ENCODE results near the gene H1-8. TPM values are rescaled to one million over a fixed set of nuclear protein-coding genes. Genes with fewer than 3 reads are reported as not detected.

Gene H1-8
- total and polyA plus RNA-seq, 11 donors = not detected

DNA sequence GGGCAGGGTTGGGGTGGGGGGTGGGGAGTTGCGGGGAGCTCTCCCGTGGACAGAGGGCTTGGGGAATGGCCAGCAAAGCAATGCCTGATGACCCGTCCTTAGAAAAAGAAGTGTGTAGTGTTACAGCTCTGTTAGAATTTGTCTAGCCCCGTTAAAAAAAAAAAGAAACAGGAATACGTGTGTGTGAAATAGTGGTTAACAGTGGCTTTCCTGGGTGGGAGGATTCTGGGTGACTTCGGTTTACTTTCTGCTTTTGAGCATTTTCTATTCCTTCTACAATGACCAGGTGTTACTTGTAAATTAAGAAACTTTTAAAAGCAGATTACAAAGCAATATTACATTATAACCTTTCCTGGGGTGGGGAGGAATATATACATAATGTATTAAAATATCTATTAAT lies 25.0 kb downstream of the H1-8 start:
- H3K9me3 ChIP-seq = no peaks in the 10 kb centered on the region
- peaks cover 0 to 49% (median 35%) of the 10 kb centered on the region in 12 donors for H3K4me1 ChIP-seq
- intact Hi-C loops (cut with DNase I) = no loop called here
- 51 to 70% (median 68%) methylated on average over 6 of the region's 6 CpGs for WGBS, 4 donors
- peak overlapping the region in 3 of 12 donors; percentile 26 to 39 (median 30) for H3K27ac ChIP-seq
- H3K4me3 ChIP-seq = no peak overlapping the region
- no peak for DNase-seq
- H3K27me3 ChIP-seq = no peaks in the 10 kb centered on the region
- H3K36me3 ChIP-seq = peaks cover 0 to 100% (median 90%) of the 10 kb centered on the region in 9 donors
- ATAC-seq = no peak
- TF ChIP-seq, protein P1, sequence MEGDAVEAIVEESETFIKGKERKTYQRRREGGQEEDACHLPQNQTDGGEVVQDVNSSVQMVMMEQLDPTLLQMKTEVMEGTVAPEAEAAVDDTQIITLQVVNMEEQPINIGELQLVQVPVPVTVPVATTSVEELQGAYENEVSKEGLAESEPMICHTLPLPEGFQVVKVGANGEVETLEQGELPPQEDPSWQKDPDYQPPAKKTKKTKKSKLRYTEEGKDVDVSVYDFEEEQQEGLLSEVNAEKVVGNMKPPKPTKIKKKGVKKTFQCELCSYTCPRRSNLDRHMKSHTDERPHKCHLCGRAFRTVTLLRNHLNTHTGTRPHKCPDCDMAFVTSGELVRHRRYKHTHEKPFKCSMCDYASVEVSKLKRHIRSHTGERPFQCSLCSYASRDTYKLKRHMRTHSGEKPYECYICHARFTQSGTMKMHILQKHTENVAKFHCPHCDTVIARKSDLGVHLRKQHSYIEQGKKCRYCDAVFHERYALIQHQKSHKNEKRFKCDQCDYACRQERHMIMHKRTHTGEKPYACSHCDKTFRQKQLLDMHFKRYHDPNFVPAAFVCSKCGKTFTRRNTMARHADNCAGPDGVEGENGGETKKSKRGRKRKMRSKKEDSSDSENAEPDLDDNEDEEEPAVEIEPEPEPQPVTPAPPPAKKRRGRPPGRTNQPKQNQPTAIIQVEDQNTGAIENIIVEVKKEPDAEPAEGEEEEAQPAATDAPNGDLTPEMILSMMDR (IDR thresholded peaks at IDR 0.05) = no peak
- TF ChIP-seq POLR2A (IDR thresholded peaks at IDR 0.05) = no peak

DNA sequence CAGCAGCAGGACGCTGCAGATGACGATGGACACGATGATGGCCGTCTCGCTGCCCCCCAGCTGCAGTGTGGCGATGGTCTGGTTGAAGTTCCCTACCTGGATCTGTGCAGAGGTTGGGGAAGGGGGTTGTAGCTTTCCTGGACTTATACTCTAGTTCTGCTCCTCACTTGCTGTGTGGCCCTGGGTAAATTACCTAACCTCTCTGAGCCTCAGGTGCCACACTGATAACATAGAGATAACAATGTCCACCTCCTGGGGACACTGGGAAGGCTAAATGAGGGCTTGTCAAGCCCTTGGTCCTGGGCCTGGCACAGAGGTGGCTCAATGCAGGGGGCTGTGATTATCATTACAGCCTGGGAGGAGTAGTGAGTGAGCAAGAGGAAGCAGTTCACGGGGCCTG lies 26.9 kb downstream of the H1-8 start:
- 86 to 90% (median 89%) methylated on average over 7 of the region's 7 CpGs for WGBS, 4 donors
- Histone ChIP-seq H3K36me3 (peaks cover 0 to 100% (median 98%) of the 10 kb centered on the region in 9 donors), H3K27ac (no peak overlapping the region), H3K4me3 (no peak overlapping the region), H3K4me1 (peaks cover 0 to 30% (median 20%) of the 10 kb centered on the region in 12 donors), H3K27me3 (no peaks in the 10 kb centered on the region), H3K9me3 (no peaks in the 10 kb centered on the region)
- intact Hi-C loops (cut with DNase I) = no loop called here
- no peak for TF ChIP-seq POLR2A (IDR thresholded peaks at IDR 0.05)
- TF ChIP-seq, protein P1 (IDR thresholded peaks at IDR 0.05) = no peak
- DNase-seq = no peak
- ATAC-seq = no peak

DNA sequence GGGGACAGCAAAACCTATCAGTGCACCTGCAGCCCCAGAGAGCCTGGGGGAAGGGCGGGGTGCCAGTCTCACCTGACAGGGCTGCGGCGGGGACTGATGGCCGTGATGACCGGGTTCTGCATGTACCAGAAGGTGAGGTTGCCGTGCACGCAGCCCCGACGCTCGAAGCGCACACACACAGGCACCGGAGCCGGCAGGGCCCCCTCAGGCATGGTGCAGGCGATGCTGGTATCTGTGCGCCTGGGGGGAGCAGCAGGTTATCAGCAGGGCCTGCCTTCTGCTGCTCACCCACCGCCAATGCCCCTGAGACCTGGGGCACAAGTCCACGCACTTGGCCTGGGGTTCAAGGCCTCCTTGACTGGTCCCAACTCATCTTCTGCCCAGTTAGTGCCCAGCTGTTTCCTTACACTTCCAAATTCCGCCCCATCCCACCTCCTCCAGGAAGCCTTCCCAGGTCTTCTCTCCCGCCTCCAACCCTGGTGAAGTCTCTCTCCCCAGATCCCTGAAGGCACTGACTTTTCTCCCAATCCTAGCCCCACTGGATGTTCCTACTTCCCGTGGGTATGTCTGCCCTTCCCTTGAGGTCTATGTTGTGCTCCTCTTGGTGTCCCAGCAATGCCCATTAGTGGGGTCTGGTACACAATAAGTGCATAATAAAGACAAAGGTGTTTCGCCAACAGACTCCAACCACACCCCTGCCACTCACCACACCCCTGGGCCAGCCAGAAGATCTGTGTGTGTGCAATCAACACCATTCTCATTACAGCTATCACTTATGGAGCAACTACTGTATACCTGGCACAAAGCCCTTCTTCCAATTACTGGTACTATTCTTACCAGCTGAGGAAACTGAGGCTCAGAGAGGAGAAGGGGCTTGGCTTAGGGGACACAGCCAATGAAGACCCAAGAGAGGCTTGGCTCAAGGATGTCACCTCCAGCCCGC lies 28.9 kb downstream of the H1-8 start:
- TF ChIP-seq, protein P1 (IDR thresholded peaks at IDR 0.05) = no peak
- no peak for TF ChIP-seq POLR2A (IDR thresholded peaks at IDR 0.05)
- no peaks in the 10 kb centered on the region for H3K9me3 ChIP-seq
- DNase-seq (no peak), ATAC-seq (no peak)
- H3K4me1 ChIP-seq = peaks cover 0 to 24% (median 14%) of the 10 kb centered on the region in 12 donors
- WGBS, 4 donors = 91 to 97% (median 95%) methylated on average over 18 to 22 of the region's 22 CpGs
- H3K27ac ChIP-seq = no peak overlapping the region
- peaks cover 0 to 99% (median 95%) of the 10 kb centered on the region in 9 donors for H3K36me3 ChIP-seq
- intact Hi-C loops (cut with DNase I) = no loop called here
- H3K27me3 ChIP-seq = no peaks in the 10 kb centered on the region
- H3K4me3 ChIP-seq = no peak overlapping the region

DNA sequence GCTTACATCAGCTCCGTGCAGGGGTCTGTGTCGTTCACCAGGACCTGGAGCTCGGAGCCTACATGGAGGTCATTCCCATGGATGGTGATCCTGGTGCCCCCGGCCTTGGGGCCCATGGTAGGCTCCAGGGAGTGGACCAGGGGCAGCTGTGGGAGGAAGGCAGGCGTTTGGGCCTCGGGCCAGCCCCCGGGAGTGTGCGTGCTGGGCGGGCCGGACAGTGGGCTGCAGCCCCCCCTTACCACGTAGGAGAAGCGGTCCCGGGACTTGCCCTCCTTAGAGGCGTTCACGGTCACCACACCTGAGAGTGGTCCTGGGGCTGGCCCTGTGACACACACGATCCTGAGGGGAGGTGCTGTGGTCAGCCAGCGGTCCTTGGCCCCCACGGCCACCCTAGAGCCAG lies 29.6 kb downstream of the H1-8 start:
- intact Hi-C loops (cut with DNase I) = no loop called here
- Histone ChIP-seq H3K27me3 (no peaks in the 10 kb centered on the region), H3K9me3 (no peaks in the 10 kb centered on the region), H3K36me3 (peaks cover 0 to 99% (median 91%) of the 10 kb centered on the region in 9 donors), H3K4me3 (no peak overlapping the region), H3K27ac (no peak overlapping the region), H3K4me1 (peaks cover 0 to 26% (median 13%) of the 10 kb centered on the region in 12 donors)
- TF ChIP-seq, protein P1 (IDR thresholded peaks at IDR 0.05) = no peak
- 80 to 96% (median 88%) methylated on average over 9 to 18 of the region's 18 CpGs for WGBS, 4 donors
- DNase-seq (no peak), ATAC-seq (no peak)

All from heart left ventricle (tissue), 16 donors.